ENCODE measurements around the gene SLC48A1. TPM values are rescaled to one million over a fixed set of nuclear protein-coding genes. Genes with fewer than 3 reads are reported as not detected.
"Not testable (repeated sequence)": the region's sequence is repeated elsewhere in the genome, so short reads cannot be mapped to it uniquely, and the experiment has no call there.

The SLC48A1 gene
- total and polyA plus RNA-seq, 3 experiments from 2014 or later = 9.1 to 11.5 (median 10.9) TPM

DNA sequence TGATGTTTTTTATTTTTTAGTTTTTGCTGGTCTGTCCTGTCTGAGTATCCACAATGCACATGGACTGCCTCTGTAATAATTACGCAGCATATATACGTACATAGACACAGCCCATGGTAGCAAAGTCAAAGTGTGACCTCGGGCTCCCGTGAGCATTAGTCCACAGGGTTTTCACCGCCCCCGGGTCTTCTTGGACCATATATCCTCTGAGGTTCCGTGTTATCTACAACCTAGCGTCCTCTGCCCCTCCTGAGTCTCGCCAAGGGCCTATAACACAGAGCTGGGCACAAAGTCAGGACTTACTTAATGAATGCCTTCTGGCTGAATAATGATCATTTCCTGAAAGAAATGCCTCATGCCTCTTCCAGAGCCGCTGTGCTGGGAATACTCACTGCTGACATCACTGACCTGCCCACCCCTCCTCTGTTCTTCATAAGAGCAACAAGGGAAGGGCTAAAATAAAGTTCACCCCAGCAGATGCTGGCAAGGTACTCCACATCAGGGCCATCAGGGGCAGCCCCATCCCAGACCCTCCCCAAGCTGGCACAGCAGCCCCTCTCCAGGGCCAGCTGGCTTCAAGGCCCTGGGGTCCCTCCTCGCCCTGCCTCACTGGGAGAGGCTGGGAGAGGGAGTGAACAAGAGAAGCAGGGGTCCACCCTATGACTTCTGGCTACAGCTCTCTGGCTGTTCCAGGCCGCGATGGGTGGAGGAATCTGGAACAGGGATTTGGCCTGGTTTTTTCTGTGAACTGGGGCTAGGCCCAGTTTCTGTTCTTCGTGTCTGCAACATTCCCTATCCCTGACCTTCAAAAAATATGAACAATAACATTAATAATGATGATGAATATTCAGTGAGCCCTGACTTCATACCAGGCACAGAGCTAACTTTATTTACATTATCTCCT is 38.8 kb downstream of the SLC48A1 start:
- H3K9me3 Mint-ChIP-seq = no peaks in the 10 kb centered on the region
- peak overlapping the region; percentile 52 for H3K4me3 ChIP-seq (ENCODE audit: low read length)
- ChIA-PET POLR2A (interaction anchor here (0.8 to 2.0 kb wide), 6 partner anchors 7 to 106 kb away, joined by 3 to 7 read pairs (median 4); partner anchors contain the start of genes HDAC7 and RPAP3), CTCF (interaction anchor here (1.2 to 24.2 kb wide), 7 partner anchors 14 to 106 kb away, joined by 3 to 452 read pairs (median 5); partner anchors contain the start of gene RPAP3)
- DNase-seq = no peak
- H3K36me3 Mint-ChIP-seq = peaks cover 0 to 1% (median 0%) of the 10 kb centered on the region in 3 donors
- peaks cover 0 to 4% of the 10 kb centered on the region in 2 donors for H3K27me3 Mint-ChIP-seq
- H3K27ac ChIP-seq (ENCODE audit: low read depth, low read length) = peak overlapping the region; percentile 86
- no peaks in the 10 kb centered on the region for H3K27me3 ChIP-seq (ENCODE audit: insufficient read depth, low read length, poor library complexity, severe bottlenecking)
- peaks cover 94% of the 10 kb centered on the region for H3K4me1 ChIP-seq (ENCODE audit: insufficient read depth, low read length)
- H3K36me3 ChIP-seq (ENCODE audit: insufficient read depth, low read length) = no peaks in the 10 kb centered on the region
- peak overlapping the region; percentile 84 to 94 (median 90) for H3K4me3 Mint-ChIP-seq
- H3K27ac Mint-ChIP-seq = peak overlapping the region; percentile 78 to 99 (median 96)
- H3K9me3 ChIP-seq (ENCODE audit: low read length) = no peaks in the 10 kb centered on the region
- H3K4me1 Mint-ChIP-seq = peaks cover 85 to 99% (median 98%) of the 10 kb centered on the region in 3 donors

DNA sequence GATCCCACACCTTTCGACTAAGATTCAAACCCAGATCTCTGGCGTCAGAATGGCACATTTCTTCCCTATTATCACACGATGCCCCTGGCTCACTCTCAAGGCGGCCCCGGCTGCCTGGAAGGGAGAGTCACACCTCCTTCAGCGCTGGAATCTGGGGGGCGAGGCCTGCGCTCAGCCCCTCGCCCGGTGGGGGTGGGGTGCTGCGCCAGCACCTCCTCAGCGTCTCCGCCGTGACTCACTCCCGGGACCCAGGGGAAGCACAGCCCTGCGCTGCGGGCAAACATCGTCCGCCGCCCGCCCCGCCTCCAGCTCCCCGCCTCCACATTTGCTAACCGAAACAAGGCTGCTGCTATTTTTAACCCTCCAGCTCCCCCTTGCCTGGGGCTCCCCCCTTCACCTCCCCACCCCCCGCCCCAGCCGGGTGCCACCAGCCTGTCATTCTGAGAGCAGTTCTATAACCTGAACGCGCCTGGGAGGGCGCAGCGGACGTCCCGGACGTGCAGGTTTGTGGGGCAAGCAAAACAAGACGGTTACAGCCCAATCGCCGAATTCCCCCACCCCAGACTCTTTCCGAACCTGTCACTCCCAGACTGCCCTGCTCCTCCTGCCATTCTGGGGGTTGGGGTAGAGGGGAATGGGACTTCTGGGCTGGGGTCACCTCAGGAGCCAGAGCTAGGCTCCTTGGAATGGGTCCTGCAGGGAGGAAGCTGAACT is 39.9 kb downstream of the SLC48A1 start:
- peak overlapping the region; percentile 93 to 99 (median 98) for H3K27ac Mint-ChIP-seq
- peak overlapping the region; percentile 72 for H3K4me3 ChIP-seq (ENCODE audit: low read length)
- H3K4me1 ChIP-seq (ENCODE audit: insufficient read depth, low read length) = peaks cover 94% of the 10 kb centered on the region
- peak; percentile 79 to 93 (median 82) for DNase-seq
- H3K27me3 ChIP-seq (ENCODE audit: insufficient read depth, low read length, poor library complexity, severe bottlenecking) = no peaks in the 10 kb centered on the region
- POLR2A ChIA-PET = interaction anchor here (0.6 to 2.0 kb wide), 12 partner anchors 9 to 107 kb away, joined by 3 to 7 read pairs (median 4); partner anchors contain the start of gene RPAP3
- H3K27ac ChIP-seq (ENCODE audit: low read depth, low read length) = peak overlapping the region; percentile 86
- H3K9me3 Mint-ChIP-seq = no peaks in the 10 kb centered on the region
- no peaks in the 10 kb centered on the region for H3K9me3 ChIP-seq (ENCODE audit: low read length)
- H3K27me3 Mint-ChIP-seq = peaks cover 0 to 4% of the 10 kb centered on the region in 2 donors
- peaks cover 85 to 99% (median 98%) of the 10 kb centered on the region in 3 donors for H3K4me1 Mint-ChIP-seq
- no peaks in the 10 kb centered on the region for H3K36me3 ChIP-seq (ENCODE audit: insufficient read depth, low read length)
- CTCF ChIA-PET = interaction anchor here (1.0 to 24.2 kb wide), 11 partner anchors 9 to 107 kb away, joined by 3 to 452 read pairs (median 5); partner anchors contain the start of genes RPAP3 and SLC48A1
- H3K36me3 Mint-ChIP-seq = no peaks in the 10 kb centered on the region
- H3K4me3 Mint-ChIP-seq = peak overlapping the region; percentile 84 to 94 (median 90)

DNA sequence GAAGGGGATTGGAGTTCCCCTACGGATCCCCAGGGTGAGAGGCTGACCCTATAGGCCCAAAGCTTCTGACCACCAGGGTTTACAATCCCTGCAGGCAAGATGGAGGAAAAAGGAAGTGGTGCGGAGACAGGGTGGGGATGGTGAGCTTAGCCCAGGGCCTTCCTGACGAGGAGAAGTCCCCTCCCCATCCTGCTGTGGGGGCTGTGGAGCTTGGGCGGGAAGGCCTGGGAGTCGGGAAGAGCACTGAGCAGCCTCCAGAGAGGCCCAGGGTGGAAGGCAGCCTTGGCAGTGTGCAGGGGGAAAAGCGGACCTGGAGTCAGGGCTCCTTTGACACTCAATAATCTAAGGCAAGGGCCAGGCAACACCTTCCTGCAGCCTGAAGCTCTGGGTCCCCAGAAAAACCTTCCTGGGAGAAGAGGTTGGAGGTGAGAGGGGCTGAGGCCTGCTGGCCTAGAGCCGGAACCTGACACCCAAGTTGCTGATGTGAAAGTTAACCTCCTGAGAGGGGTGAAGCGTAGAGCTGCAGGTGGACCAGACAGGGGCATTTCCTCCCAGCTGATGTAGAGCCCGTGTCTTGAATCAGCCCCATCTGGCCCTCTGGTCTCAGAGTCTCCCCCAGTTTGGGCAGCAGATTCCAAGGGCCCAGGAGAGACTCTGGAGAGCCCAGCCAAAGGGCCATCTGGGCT is 40.6 kb downstream of the SLC48A1 start:
- Mint-ChIP-seq H3K27me3 (peaks cover 0 to 1% of the 10 kb centered on the region in 2 donors), H3K4me1 (peaks cover 85 to 99% (median 98%) of the 10 kb centered on the region in 3 donors), H3K27ac (peak overlapping the region; percentile 93 to 99 (median 98)), H3K36me3 (peaks cover 0 to 5% (median 0%) of the 10 kb centered on the region in 3 donors), H3K4me3 (peak overlapping the region; percentile 84 to 94 (median 90)), H3K9me3 (no peaks in the 10 kb centered on the region)
- Histone ChIP-seq H3K9me3 (ENCODE audit: low read length) (no peaks in the 10 kb centered on the region), H3K27ac (ENCODE audit: low read depth, low read length) (peak overlapping the region; percentile 86), H3K4me3 (ENCODE audit: low read length) (peak overlapping the region; percentile 72), H3K4me1 (ENCODE audit: insufficient read depth, low read length) (peaks cover 94% of the 10 kb centered on the region), H3K27me3 (ENCODE audit: insufficient read depth, low read length, poor library complexity, severe bottlenecking) (no peaks in the 10 kb centered on the region), H3K36me3 (ENCODE audit: insufficient read depth, low read length) (no peaks in the 10 kb centered on the region)
- no peak for DNase-seq
- CTCF ChIA-PET = interaction anchor here (1.0 to 24.2 kb wide), 10 partner anchors 8 to 108 kb away, joined by 3 to 452 read pairs (median 5); partner anchors contain the start of genes RPAP3 and SLC48A1
- POLR2A ChIA-PET = interaction anchor here (0.6 to 2.0 kb wide), 11 partner anchors 8 to 106 kb away, joined by 3 to 7 read pairs (median 4); no protein-coding TSS in a partner anchor

DNA sequence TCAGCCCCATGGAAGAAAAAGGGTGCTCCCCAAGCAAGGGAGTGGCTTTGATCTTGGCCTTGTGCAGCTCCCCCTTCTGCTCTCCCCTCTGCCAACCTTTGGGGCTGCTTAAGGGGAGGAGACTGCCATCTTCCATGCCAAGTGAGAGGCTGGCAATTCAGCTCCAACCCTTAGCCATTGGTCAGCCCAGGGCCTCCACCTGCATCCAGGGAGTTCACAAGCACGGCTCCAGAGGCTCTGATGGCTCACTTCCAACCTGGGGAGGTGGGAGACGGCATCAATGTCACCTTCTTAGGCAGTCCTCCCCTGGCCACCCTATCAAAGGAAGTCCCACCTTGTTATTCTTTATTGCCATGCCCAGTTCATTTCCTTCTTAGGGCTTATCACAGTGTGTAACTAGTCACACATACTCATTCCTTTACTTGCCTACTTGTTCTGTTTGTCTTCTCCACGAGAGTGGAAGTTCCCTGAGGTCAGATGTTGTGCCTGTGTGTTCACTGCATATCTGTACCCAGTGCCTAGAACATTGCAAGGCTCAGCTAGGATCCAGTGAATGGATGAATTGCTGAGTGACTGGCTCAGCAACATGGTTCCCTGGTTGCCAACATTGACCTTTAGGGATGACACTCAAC is 41.6 kb downstream of the SLC48A1 start:
- Histone ChIP-seq H3K4me3 (ENCODE audit: low read length) (peak overlapping the region; percentile 72), H3K27me3 (ENCODE audit: insufficient read depth, low read length, poor library complexity, severe bottlenecking) (no peaks in the 10 kb centered on the region), H3K4me1 (ENCODE audit: insufficient read depth, low read length) (peaks cover 86% of the 10 kb centered on the region), H3K36me3 (ENCODE audit: insufficient read depth, low read length) (no peaks in the 10 kb centered on the region), H3K27ac (ENCODE audit: low read depth, low read length) (peak overlapping the region; percentile 86), H3K9me3 (ENCODE audit: low read length) (no peaks in the 10 kb centered on the region)
- DNase-seq = no peak
- ChIA-PET POLR2A (interaction anchor here (1.0 to 2.0 kb wide), 3 partner anchors 10 to 24 kb away, joined by 3 to 6 read pairs (median 6); no protein-coding TSS in a partner anchor), CTCF (interaction anchor here (1.6 to 24.2 kb wide), 3 partner anchors 7 to 36 kb away, joined by 6 to 452 read pairs (median 11); no protein-coding TSS in a partner anchor)
- Mint-ChIP-seq H3K27me3 (peaks cover 0 to 1% of the 10 kb centered on the region in 2 donors), H3K27ac (peak overlapping the region; percentile 93 to 99 (median 97)), H3K4me3 (peak overlapping the region; percentile 62 to 94 (median 90)), H3K36me3 (peaks cover 0 to 8% (median 0%) of the 10 kb centered on the region in 3 donors), H3K4me1 (peaks cover 78 to 94% (median 89%) of the 10 kb centered on the region in 3 donors), H3K9me3 (no peaks in the 10 kb centered on the region)

DNA sequence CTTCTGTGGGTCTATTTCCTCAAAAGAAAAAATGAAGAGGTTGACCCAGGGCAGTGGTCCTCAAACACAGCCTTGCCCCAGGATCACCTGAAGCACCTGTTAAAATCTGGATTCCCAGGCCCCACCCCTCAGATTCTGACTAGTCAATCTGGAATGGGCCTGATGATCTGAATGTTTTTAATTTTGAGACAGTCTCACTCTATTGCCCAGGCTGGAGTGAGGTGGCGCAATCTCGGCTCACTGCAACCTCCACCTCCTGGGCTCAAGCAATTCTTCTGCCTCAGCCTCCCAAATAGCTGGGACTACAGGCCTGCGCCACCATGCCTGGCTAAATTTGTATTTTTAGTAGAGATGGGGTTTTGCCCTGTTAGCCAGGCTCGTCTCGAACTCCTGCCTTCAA is 42.4 kb downstream of the SLC48A1 start:
- H3K27ac ChIP-seq (ENCODE audit: low read depth, low read length); POLR2A ChIA-PET; H3K9me3 Mint-ChIP-seq; H3K36me3 ChIP-seq (ENCODE audit: insufficient read depth, low read length); DNase-seq; H3K27me3 ChIP-seq (ENCODE audit: insufficient read depth, low read length, poor library complexity, severe bottlenecking); H3K27me3 Mint-ChIP-seq; H3K9me3 ChIP-seq (ENCODE audit: low read length); H3K4me3 ChIP-seq (ENCODE audit: low read length): not testable (repeated sequence)
- peaks cover 81% of the 10 kb centered on the region for H3K4me1 ChIP-seq (ENCODE audit: insufficient read depth, low read length)
- CTCF ChIA-PET = interaction anchor here (24.2 kb wide), 1 partner anchor 20 kb away, joined by 452 read pairs; no protein-coding TSS in a partner anchor
- peak overlapping the region in 6 of 7 donors; percentile 19 to 90 (median 87) for H3K4me3 Mint-ChIP-seq
- peaks cover 76 to 90% (median 87%) of the 10 kb centered on the region in 3 donors for H3K4me1 Mint-ChIP-seq
- peaks cover 0 to 11% (median 0%) of the 10 kb centered on the region in 3 donors for H3K36me3 Mint-ChIP-seq
- peak overlapping the region; percentile 93 to 99 (median 97) for H3K27ac Mint-ChIP-seq

DNA sequence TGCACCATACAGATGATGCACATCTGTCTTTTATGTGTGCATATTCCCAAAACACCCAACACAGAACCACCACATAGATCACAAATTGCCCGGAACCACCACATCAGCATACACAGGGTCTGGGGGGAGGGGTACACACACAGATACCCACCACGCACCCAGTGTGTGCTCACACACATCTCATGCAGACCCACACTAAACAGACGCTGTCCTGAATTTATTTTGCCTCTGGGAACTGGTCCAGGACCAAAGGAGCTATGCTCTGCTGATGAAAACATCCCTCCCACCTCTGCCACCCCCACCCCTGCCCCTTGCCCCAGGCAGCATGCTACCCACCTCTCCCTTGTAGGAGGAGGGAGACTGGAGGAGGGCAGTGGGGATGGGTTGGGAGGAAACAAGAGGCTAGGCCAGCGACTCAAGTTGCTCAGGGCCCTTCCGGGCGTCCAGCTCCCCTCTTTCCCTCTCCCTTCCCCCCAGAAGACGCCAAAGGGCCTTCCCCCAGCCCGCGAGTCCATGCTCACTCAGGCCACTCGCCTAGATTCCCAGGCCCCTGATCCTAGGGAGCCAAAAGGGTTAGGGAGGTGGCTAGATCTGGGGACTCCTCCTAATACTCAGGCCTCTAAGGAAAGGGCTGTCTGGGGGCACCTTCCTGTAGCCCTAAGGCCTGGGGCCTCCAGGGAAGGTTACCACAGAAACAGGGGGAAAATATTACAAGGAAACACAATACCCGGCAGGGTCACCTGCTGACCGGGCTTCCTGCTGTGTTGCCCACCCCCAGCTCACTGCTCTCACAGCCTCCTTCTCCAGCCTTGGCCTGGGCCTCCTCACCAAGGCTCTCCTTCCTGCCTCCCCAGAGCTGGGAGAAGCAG is 43.6 kb downstream of the SLC48A1 start:
- Histone ChIP-seq H3K4me1 (ENCODE audit: insufficient read depth, low read length) (peaks cover 80% of the 10 kb centered on the region), H3K9me3 (ENCODE audit: low read length) (no peaks in the 10 kb centered on the region), H3K4me3 (ENCODE audit: low read length) (peak overlapping the region; percentile 57), H3K36me3 (ENCODE audit: insufficient read depth, low read length) (no peaks in the 10 kb centered on the region), H3K27ac (ENCODE audit: low read depth, low read length) (peak overlapping the region; percentile 33), H3K27me3 (ENCODE audit: insufficient read depth, low read length, poor library complexity, severe bottlenecking) (no peaks in the 10 kb centered on the region)
- POLR2A ChIA-PET = interaction anchor here (1.2 to 3.0 kb wide), 2 partner anchors 9 to 12 kb away, joined by 3 to 23 read pairs; no protein-coding TSS in a partner anchor
- CTCF ChIA-PET = interaction anchor here (0.8 to 24.2 kb wide), 11 partner anchors 8 to 147 kb away, joined by 3 to 452 read pairs (median 5); partner anchors contain the start of genes RAPGEF3 and TMEM106C
- H3K4me3 Mint-ChIP-seq = peak overlapping the region; percentile 90 to 97 (median 93)
- peak overlapping the region; percentile 87 to 99 (median 95) for H3K27ac Mint-ChIP-seq
- H3K36me3 Mint-ChIP-seq = peaks cover 0 to 11% (median 0%) of the 10 kb centered on the region in 3 donors
- H3K9me3 Mint-ChIP-seq = no peaks in the 10 kb centered on the region
- H3K27me3 Mint-ChIP-seq = peaks cover 0 to 2% of the 10 kb centered on the region in 2 donors
- DNase-seq = no peak
- peaks cover 73 to 90% (median 87%) of the 10 kb centered on the region in 3 donors for H3K4me1 Mint-ChIP-seq
